Activated CD4-positive, alpha-beta T cell treated with anti-CD3 and anti-CD28 coated beads for 24 hours (primary cell): ENCODE results near the gene AOX1.
"Not testable (repeated sequence)": the region's sequence is repeated elsewhere in the genome, so short reads cannot be mapped to it uniquely, and the experiment has no call there.

Source experiments
- DNase-seq, 2 donors: peaks; one replicate each; pipeline ENCODE4 v3.0.0-alpha.2; 2020; ENCODE audit warnings: low read depth in 2 of 2

The AOX1 gene

GRCh38 chr2:200667413-200667812 is 81.6 kb downstream of the AOX1 start:
- no peak for DNase-seq

GRCh38 chr2:200668478-200668877 is 82.7 kb downstream of the AOX1 start:
- no peak for DNase-seq

- DNase-seq: no peak
Observed at GRCh38 chr2:200669308-200669707, 83.5 kb downstream of the AOX1 start.

- no peak for DNase-seq
Observed at GRCh38 chr2:200670313-200670712, 84.5 kb downstream of the AOX1 start.

- DNase-seq: no peak
Observed at GRCh38 chr2:200670751-200671150, 84.9 kb downstream of the AOX1 start.

GRCh38 chr2:200673191-200673590 is 87.4 kb downstream of the AOX1 start:
- DNase-seq: no peak

GRCh38 chr2:200674837-200675236 is 89.0 kb downstream of the AOX1 start:
- no peak for DNase-seq

- DNase-seq: no peak
Observed at GRCh38 chr2:200677171-200677570, 91.4 kb downstream of the AOX1 start.

- DNase-seq: no peak
Observed at GRCh38 chr2:200677721-200678532, 92.1 kb downstream of the AOX1 start.

GRCh38 chr2:200679127-200679526 is 93.3 kb downstream of the AOX1 start:
- DNase-seq: no peak

GRCh38 chr2:200679535-200679934 is 93.7 kb downstream of the AOX1 start:
- DNase-seq: no peak

GRCh38 chr2:200681697-200682096 is 95.9 kb downstream of the AOX1 start:
- DNase-seq: no peak

- DNase-seq: not testable (repeated sequence)
Observed at GRCh38 chr2:200682407-200682806, 96.6 kb downstream of the AOX1 start.

- DNase-seq: no peak
Observed at GRCh38 chr2:200687922-200688920, 102.4 kb downstream of the AOX1 start.

GRCh38 chr2:200689115-200689514 is 103.3 kb downstream of the AOX1 start:
- DNase-seq: no peak

GRCh38 chr2:200693836-200694470 is 108.1 kb downstream of the AOX1 start:
- no peak for DNase-seq

GRCh38 chr2:200695191-200695590 is 109.4 kb downstream of the AOX1 start:
- no peak for DNase-seq

- no peak for DNase-seq
Observed at GRCh38 chr2:200695601-200696000, 109.8 kb downstream of the AOX1 start.

- no peak for DNase-seq
Observed at GRCh38 chr2:200698217-200698616, 112.4 kb downstream of the AOX1 start.

GRCh38 chr2:200699310-200699709 is 113.5 kb downstream of the AOX1 start:
- DNase-seq: no peak

- no peak for DNase-seq
Observed at GRCh38 chr2:200700856-200701255, 115.0 kb downstream of the AOX1 start.

GRCh38 chr2:200702044-200702443 is 116.2 kb downstream of the AOX1 start:
- no peak for DNase-seq
